GM12865 (cell line): ENCODE data around the gene ZFAND3.

Experiments used
- DNase-seq: peaks from one replicate; pipeline ENCODE4 v3.0.0; 2010; ENCODE audit warnings: low read depth
- H3K4me3 ChIP-seq: 2 replicates; pipeline ENCODE4 v1.5.1; 2011; ENCODE audit warnings: mild to moderate bottlenecking, low read depth, low read length, control low read depth
- TF ChIP-seq, protein P1 (sequence below): IDR thresholded peaks from 2 replicates; pipeline ENCODE4 v1.5.1; 2011; ENCODE audit warnings: low read length, control low read depth, low read depth, inconsistent platforms; ENCODE audit not compliant: insufficient read depth; ENCODE audit errors: missing control alignments

Gene ZFAND3

DNA sequence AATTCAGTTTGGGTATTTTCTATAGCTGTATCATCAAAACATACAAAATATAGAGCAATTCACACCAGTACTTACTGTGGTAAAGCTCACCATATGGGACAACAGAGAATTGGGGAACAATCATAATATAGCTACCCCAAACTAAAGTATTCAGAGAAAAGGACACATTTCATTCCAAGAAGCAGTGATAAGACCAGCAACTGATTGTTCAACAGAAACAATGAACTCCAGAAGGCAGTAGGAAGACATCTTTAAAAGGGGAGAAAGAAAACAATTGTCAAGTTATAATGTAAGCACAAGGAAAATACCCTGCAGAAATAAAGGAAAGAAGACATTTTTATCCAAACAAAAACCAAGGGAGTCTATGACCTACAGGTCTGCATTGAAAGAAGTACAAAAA lies 210.9 kb downstream of the ZFAND3 start:
- no peak overlapping the region for H3K4me3 ChIP-seq
- TF ChIP-seq, protein P1, sequence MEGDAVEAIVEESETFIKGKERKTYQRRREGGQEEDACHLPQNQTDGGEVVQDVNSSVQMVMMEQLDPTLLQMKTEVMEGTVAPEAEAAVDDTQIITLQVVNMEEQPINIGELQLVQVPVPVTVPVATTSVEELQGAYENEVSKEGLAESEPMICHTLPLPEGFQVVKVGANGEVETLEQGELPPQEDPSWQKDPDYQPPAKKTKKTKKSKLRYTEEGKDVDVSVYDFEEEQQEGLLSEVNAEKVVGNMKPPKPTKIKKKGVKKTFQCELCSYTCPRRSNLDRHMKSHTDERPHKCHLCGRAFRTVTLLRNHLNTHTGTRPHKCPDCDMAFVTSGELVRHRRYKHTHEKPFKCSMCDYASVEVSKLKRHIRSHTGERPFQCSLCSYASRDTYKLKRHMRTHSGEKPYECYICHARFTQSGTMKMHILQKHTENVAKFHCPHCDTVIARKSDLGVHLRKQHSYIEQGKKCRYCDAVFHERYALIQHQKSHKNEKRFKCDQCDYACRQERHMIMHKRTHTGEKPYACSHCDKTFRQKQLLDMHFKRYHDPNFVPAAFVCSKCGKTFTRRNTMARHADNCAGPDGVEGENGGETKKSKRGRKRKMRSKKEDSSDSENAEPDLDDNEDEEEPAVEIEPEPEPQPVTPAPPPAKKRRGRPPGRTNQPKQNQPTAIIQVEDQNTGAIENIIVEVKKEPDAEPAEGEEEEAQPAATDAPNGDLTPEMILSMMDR = no peak
- DNase-seq = no peak

- no peak for DNase-seq
- H3K4me3 ChIP-seq = no peak overlapping the region
- TF ChIP-seq, protein P1 = no peak
Observed at GRCh38 chr6:38032797-38033196, 213.3 kb downstream of the ZFAND3 start.

- no peak overlapping the region for H3K4me3 ChIP-seq
- TF ChIP-seq, protein P1 = no peak
- no peak for DNase-seq
Observed at GRCh38 chr6:38033442-38033982, 214.0 kb downstream of the ZFAND3 start.

DNA sequence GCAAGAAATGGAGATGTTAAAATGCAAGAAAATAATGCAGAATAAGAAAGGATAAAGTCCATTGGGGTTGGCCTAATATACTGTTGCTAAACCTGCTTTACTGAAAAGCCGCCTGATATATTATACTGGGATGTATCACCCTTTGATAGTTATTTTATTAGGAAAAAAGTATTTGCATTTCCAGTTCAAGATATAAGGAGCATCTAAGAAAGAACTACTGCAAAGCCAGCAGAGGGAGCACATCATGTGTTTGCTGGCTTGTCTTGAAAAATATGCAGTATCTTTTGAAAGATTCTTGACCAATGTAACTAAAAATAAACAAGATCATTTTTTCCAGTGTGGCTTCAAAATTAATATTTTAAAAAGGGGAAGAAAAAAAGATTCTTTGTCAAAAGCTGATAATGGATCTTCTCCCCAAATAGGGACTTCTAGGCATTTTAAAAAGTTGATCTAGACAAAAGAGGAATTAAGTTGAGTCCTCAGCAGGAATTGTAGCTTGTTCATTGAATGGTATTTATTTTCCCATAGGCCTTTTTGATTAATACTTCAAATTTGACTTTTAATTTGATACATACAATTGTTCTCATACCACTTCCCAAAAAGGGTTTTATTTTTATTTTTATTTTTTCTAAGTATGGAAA lies 214.9 kb downstream of the ZFAND3 start:
- peak; percentile 43 for DNase-seq
- TF ChIP-seq, protein P1 = peak; percentile 40

DNA sequence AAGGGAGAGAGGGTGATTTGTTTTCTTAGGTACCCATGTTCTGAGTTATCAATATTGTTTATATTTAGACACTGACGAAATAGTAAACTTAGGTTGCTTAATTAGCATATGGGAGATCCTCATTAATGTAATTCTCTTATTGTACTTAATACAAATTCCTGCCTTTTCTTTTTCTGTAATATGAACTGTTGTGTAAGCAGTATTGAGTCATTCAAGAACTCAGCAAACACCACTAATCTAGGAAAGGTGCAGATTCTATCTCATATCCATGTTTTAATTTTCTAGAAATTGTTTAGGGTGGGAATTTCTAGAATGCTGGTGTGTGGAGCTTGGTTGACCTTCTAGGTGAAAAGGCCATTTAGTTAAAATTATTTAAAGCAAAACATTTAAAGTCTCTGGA lies 216.0 kb downstream of the ZFAND3 start:
- H3K4me3 ChIP-seq = no peak overlapping the region
- TF ChIP-seq, protein P1 = no peak
- DNase-seq = no peak

More for the DNA sequence above, 214.9 kb downstream of the ZFAND3 start:
- no peak overlapping the region for H3K4me3 ChIP-seq

DNA sequence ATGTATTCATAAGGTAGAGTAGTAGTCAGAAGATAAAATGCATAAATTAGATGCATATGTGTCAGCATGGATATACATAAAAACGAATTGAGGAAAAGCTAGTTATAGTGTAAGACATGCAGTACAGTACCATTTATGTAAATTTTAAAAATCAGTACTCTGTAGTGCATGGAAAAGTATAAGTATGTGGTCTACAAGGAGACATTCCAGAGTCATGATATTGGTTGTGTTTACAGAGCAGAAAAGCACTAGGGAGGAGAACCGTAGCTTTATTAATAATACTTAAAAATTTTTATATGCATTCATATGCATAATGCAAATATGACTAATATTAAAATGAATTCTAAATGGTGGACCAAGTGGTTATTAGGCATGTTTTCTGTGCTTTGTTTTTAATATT lies 220.0 kb downstream of the ZFAND3 start:
- TF ChIP-seq, protein P1 = no peak
- no peak overlapping the region for H3K4me3 ChIP-seq
- no peak for DNase-seq

DNA sequence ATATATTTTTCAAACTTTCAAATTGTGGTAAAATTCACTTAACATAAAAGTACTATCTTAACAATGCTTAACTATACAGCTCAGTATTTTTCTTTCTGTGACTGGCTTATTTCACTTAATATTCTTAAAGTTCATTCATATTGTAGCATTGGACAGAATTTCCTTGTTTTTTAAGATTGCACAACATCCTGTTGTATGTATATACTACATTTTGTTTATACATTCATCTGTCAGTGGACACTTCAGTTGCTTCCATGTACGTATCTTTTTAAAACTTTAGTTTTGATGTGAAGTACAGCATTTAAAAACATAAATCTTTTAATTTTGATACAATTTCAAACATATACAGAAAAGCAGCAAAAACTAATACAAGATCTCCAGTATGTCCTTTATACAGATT lies 220.7 kb downstream of the ZFAND3 start:
- TF ChIP-seq, protein P1 = no peak
- H3K4me3 ChIP-seq = no peak overlapping the region

More for the DNA sequence above, 220.7 kb downstream of the ZFAND3 start:
- DNase-seq = no peak
